Measurements from ENCODE around the gene CLCN7. TPM values are rescaled to one million over a fixed set of nuclear protein-coding genes. Genes with fewer than 3 reads are reported as not detected.

Gene CLCN7
- polyA plus RNA-seq, 1 of the 3 experiments (the other 2 are of a cell fraction), result 44.3 TPM

DNA sequence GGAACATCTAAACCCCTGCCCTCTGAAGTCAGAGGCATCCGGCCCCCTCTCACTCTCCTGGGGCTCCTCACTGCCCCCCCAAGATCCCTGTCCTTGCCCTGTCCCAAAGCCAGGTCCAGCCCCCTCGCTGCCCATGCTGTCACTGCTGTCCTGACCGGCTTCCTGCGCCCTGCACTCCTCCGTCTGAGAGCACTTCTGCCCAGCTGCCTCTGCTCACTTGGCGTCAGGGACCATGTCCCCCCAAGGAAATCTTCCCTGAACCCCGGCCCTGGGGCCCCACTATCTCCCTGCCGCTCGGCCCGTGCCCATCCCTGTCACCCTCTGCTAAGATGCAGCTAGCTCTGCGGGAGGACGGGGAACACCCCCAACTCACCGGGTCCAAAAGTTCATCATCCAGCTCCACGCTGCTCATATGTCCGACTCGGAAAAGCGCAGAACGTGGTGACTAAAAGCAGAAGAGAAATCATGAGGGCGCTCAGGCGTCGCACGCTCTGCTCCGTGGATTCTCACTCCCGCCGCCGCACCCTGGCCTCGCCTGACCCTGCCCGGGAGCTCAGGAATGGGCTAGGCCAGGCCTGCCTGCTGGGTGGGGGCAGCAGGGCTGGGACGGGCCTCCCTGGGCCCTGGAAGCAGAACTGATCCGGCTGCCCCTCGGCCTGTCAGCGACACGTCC, 9.8 kb downstream of the CLCN7 start:
- Histone ChIP-seq H3K4me3 (ENCODE audit: low read depth in 2 of 2, low read length in 1 of 2) (no peak overlapping the region), H3K27me3 (ENCODE audit: insufficient read depth) (no peaks in the 10 kb centered on the region), H3K4me1 (ENCODE audit: control insufficient read depth in 1 of 2, insufficient read depth in 2 of 2, low read depth in 1 of 2, low read length in 1 of 2) (no peaks in the 10 kb centered on the region), H3K4me2 (no peak overlapping the region), H3K9me3 (no peaks in the 10 kb centered on the region), H3K9me2 (no peaks in the 10 kb centered on the region), H3K9ac (no peak overlapping the region), H3F3A (replicated peaks; ENCODE audit: insufficient read depth) (no peaks in the 10 kb centered on the region), H4K20me1 (ENCODE audit: insufficient read depth) (peaks cover 11% of the 10 kb centered on the region; the same call in 1 of the 2 replicates), H3K79me2 (ENCODE audit: insufficient read depth) (peaks cover 35% of the 10 kb centered on the region; the same call in 1 of the 2 replicates), H3K36me3 (replicated peaks in 1 of 2; ENCODE audit: control insufficient read depth in 1 of 2, insufficient read depth in 2 of 2, low read length in 1 of 2) (peaks cover 0 to 16% of the 10 kb centered on the region in 2 experiments), H2AFZ (ENCODE audit: low read depth) (no peak overlapping the region), H3K27ac (ENCODE audit: low read depth in 2 of 2, low read length in 1 of 2) (no peak overlapping the region)
- WGBS (ENCODE audit: low lambda C conversion rate), result 94% methylated on average over 27 of the region's 33 CpGs
- ChIA-PET CTCF (no interaction called here), POLR2A (no interaction called here)
- TF ChIP-seq USF1 (IDR thresholded peaks at IDR 0.05; ENCODE audit: borderline replicate concordance, low read depth), result no peak
- no peak for TF ChIP-seq MXI1 (IDR thresholded peaks at IDR 0.05; ENCODE audit: low read depth, low read length)
- TF ChIP-seq NRF1 (IDR thresholded peaks at IDR 0.05; ENCODE audit: low read depth, low read length), result no peak
- TF ChIP-seq, protein P1, sequence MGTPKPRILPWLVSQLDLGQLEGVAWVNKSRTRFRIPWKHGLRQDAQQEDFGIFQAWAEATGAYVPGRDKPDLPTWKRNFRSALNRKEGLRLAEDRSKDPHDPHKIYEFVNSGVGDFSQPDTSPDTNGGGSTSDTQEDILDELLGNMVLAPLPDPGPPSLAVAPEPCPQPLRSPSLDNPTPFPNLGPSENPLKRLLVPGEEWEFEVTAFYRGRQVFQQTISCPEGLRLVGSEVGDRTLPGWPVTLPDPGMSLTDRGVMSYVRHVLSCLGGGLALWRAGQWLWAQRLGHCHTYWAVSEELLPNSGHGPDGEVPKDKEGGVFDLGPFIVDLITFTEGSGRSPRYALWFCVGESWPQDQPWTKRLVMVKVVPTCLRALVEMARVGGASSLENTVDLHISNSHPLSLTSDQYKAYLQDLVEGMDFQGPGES (IDR thresholded peaks at IDR 0.05; ENCODE audit: low read depth, low read length), result no peak
- no peak for TF ChIP-seq MEF2A (IDR thresholded peaks at IDR 0.05; ENCODE audit: borderline replicate concordance, low read depth)
- no peak for TF ChIP-seq SMC3 (IDR thresholded peaks at IDR 0.05; ENCODE audit: low read depth, low read length)
- TF ChIP-seq GATA2 (CRISPR knock-in tag; IDR thresholded peaks at IDR 0.05), result no peak
- no peak for TF ChIP-seq FOSL2 (IDR thresholded peaks at IDR 0.05; ENCODE audit: borderline replicate concordance, low read depth)
- TF ChIP-seq RCOR1 (IDR thresholded peaks at IDR 0.05; ENCODE audit: low read length), result no peak
- no peak for TF ChIP-seq GABPA (IDR thresholded peaks at IDR 0.05; ENCODE audit: low read depth)
- DNase-seq, result no peak

DNA sequence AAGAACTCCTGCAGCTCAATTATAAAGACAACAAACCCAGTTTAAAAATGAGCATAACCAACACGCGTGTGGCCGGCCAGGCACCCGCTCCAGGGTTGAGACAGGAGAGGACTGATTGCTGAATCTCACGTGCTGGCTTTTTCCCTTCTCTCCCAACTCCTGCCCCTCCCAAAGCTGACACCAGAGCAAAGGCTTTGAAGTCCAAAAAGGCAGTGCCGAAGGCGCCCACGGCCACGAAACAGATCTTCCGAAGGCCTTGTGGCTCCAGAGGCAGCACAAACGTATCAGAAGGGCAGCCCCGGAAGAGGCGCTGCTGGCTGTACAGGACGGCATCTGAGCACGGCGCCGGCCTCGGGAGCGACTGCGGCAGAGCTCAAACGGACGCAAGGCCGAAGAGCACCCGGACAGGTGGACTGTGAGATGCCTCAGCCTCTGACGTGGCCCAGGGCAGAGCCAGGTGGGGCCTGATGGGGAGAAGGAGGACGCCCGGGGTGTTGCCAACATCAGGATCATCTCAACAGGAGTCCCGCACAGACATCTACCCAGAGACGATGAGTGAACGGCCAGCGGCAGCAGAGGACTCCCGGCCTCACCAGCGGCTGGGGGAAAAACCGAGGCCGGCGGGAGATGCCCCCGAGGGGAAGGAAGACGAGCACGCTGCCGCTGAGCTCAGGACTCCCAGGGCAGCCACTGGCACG, 10.5 kb downstream of the CLCN7 start:
- no peak overlapping the region for H3K4me2 ChIP-seq
- H2AFZ ChIP-seq (ENCODE audit: low read depth), result no peak overlapping the region
- no peak overlapping the region for H3K9ac ChIP-seq
- ChIA-PET POLR2A (no interaction called here), CTCF (interaction anchor here (1.1 kb wide), 1 partner anchor 26 kb away, joined by 4 read pairs; no protein-coding TSS in a partner anchor)
- no peaks in the 10 kb centered on the region for H3K27me3 ChIP-seq (ENCODE audit: insufficient read depth)
- no peaks in the 10 kb centered on the region for H3K9me2 ChIP-seq
- no peaks in the 10 kb centered on the region for H3F3A ChIP-seq (replicated peaks; ENCODE audit: insufficient read depth)
- H3K4me3 ChIP-seq (ENCODE audit: low read depth in 2 of 2, low read length in 1 of 2), result no peak overlapping the region
- DNase-seq, result no peak
- H3K9me3 ChIP-seq, result no peaks in the 10 kb centered on the region
- peaks cover 11% of the 10 kb centered on the region; the same call in 1 of the 2 replicates for H4K20me1 ChIP-seq (ENCODE audit: insufficient read depth)
- H3K27ac ChIP-seq (ENCODE audit: low read depth in 2 of 2, low read length in 1 of 2), result no peak overlapping the region
- H3K4me1 ChIP-seq (ENCODE audit: control insufficient read depth in 1 of 2, insufficient read depth in 2 of 2, low read depth in 1 of 2, low read length in 1 of 2), result no peaks in the 10 kb centered on the region
- H3K79me2 ChIP-seq (ENCODE audit: insufficient read depth), result peaks cover 28% of the 10 kb centered on the region; the same call in 1 of the 2 replicates
- H3K36me3 ChIP-seq (replicated peaks in 1 of 2; ENCODE audit: control insufficient read depth in 1 of 2, insufficient read depth in 2 of 2, low read length in 1 of 2), result peaks cover 0 to 17% of the 10 kb centered on the region in 2 experiments
- WGBS (ENCODE audit: low lambda C conversion rate), result 92% methylated on average over 34 of the region's 41 CpGs
- no peak for TF ChIP-seq REST (IDR thresholded peaks at IDR 0.05; ENCODE audit: low read depth, low read length)
- no peak for TF ChIP-seq GATA2 (CRISPR knock-in tag; IDR thresholded peaks at IDR 0.05)
- TF ChIP-seq, protein P2, sequence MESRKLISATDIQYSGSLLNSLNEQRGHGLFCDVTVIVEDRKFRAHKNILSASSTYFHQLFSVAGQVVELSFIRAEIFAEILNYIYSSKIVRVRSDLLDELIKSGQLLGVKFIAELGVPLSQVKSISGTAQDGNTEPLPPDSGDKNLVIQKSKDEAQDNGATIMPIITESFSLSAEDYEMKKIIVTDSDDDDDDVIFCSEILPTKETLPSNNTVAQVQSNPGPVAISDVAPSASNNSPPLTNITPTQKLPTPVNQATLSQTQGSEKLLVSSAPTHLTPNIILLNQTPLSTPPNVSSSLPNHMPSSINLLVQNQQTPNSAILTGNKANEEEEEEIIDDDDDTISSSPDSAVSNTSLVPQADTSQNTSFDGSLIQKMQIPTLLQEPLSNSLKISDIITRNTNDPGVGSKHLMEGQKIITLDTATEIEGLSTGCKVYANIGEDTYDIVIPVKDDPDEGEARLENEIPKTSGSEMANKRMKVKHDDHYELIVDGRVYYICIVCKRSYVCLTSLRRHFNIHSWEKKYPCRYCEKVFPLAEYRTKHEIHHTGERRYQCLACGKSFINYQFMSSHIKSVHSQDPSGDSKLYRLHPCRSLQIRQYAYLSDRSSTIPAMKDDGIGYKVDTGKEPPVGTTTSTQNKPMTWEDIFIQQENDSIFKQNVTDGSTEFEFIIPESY (IDR thresholded peaks at IDR 0.05; ENCODE audit: borderline replicate concordance, low read depth), result no peak
- TF ChIP-seq PBX3 (IDR thresholded peaks at IDR 0.05), result no peak
- TF ChIP-seq CHD2 (IDR thresholded peaks at IDR 0.05; ENCODE audit: low read length, partially characterized antibody), result no peak
- TF ChIP-seq ELF1 (IDR thresholded peaks at IDR 0.05), result no peak
- TF ChIP-seq MAX (IDR thresholded peaks at IDR 0.05; ENCODE audit: low read depth), result no peak
- no peak for TF ChIP-seq MEF2A (IDR thresholded peaks at IDR 0.05; ENCODE audit: borderline replicate concordance, low read depth)

Measured in SK-N-SH (cell line).